Measurements from ENCODE around the gene GIT2.

Gene GIT2

GRCh38 chr12:110007881-110008280 is 11.7 kb upstream of the GIT2 start:
- no peak for DNase-seq (ENCODE audit: low read depth, low spot score)
- no peak overlapping the region for H3K4me3 ChIP-seq
- H3K9ac ChIP-seq (ENCODE audit: insufficient read length) = no peak overlapping the region
- H3K27ac ChIP-seq = no peak overlapping the region
- H3K36me3 ChIP-seq (ENCODE audit: insufficient read depth, low read length) = no peaks in the 10 kb centered on the region
- TF ChIP-seq EZH2 (IDR thresholded peaks at IDR 0.05) (no peak), FOXP2 (optimal IDR thresholded peaks at IDR 0.05; ENCODE audit: control extremely low read depth, extremely low read length, insufficient read depth) (no peak), POLR2AphosphoS5 (IDR thresholded peaks at IDR 0.05; ENCODE audit: borderline replicate concordance, low read depth, low read length) (no peak)
- H3K9me3 ChIP-seq (ENCODE audit: low read depth, low read length) = no peaks in the 10 kb centered on the region

GRCh38 chr12:110006115-110006514 is 9.9 kb upstream of the GIT2 start:
- H3K9ac ChIP-seq (ENCODE audit: insufficient read length) = no peak overlapping the region
- H3K27ac ChIP-seq = no peak overlapping the region
- H3K4me3 ChIP-seq = no peak overlapping the region
- H3K9me3 ChIP-seq (ENCODE audit: low read depth, low read length) = no peaks in the 10 kb centered on the region
- no peak for DNase-seq (ENCODE audit: low read depth, low spot score)
- H3K36me3 ChIP-seq (ENCODE audit: insufficient read depth, low read length) = no peaks in the 10 kb centered on the region
- TF ChIP-seq FOXP2 (optimal IDR thresholded peaks at IDR 0.05; ENCODE audit: control extremely low read depth, extremely low read length, insufficient read depth) = no peak
- no peak for TF ChIP-seq EZH2 (IDR thresholded peaks at IDR 0.05)
- no peak for TF ChIP-seq POLR2AphosphoS5 (IDR thresholded peaks at IDR 0.05; ENCODE audit: borderline replicate concordance, low read depth, low read length)

DNA sequence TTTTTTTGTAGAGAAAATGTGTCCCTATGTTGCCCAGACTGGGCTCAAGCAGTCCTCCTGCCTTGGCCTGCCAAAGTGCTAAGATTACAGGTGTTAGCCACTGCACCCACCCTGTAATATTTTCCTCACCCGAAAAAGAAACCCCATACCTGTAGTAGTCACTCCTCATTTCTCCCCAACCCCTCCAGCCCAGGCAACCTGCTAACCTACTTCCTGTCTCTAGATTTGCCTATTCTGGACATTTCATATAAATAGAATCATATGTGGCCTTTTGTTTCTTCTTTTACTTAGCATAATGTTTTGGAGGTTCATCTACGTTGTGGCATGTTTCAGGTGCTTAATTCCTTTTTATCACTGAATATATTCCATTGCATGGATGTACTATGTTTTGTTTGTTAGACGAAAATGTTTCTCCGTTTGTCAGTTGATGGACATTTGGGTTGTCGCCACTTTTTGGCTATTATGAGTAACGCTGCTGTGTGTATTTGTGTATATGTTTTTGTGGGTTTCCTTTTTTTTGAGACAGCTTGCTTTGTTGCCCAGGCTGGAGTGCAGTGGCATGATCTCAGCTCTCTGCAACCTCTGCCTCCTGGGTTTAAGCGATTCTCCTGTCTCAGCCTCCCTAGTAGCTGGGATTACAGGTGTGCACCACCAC is 9.3 kb upstream of the GIT2 start:
- TF ChIP-seq EZH2 (IDR thresholded peaks at IDR 0.05) (no peak), FOXP2 (optimal IDR thresholded peaks at IDR 0.05; ENCODE audit: control extremely low read depth, extremely low read length, insufficient read depth) (no peak), POLR2AphosphoS5 (IDR thresholded peaks at IDR 0.05; ENCODE audit: borderline replicate concordance, low read depth, low read length) (no peak)
- no peak overlapping the region for H3K9ac ChIP-seq (ENCODE audit: insufficient read length)
- no peaks in the 10 kb centered on the region for H3K9me3 ChIP-seq (ENCODE audit: low read depth, low read length)
- H3K4me3 ChIP-seq = no peak overlapping the region
- H3K27ac ChIP-seq = no peak overlapping the region
- DNase-seq (ENCODE audit: low read depth, low spot score) = no peak
- no peaks in the 10 kb centered on the region for H3K36me3 ChIP-seq (ENCODE audit: insufficient read depth, low read length)

GRCh38 chr12:110004598-110004997 is 8.4 kb upstream of the GIT2 start:
- no peak overlapping the region for H3K4me3 ChIP-seq
- no peak for DNase-seq (ENCODE audit: low read depth, low spot score)
- H3K9ac ChIP-seq (ENCODE audit: insufficient read length) = no peak overlapping the region
- H3K9me3 ChIP-seq (ENCODE audit: low read depth, low read length) = no peaks in the 10 kb centered on the region
- TF ChIP-seq FOXP2 (optimal IDR thresholded peaks at IDR 0.05; ENCODE audit: control extremely low read depth, extremely low read length, insufficient read depth) (no peak), POLR2AphosphoS5 (IDR thresholded peaks at IDR 0.05; ENCODE audit: borderline replicate concordance, low read depth, low read length) (no peak), EZH2 (IDR thresholded peaks at IDR 0.05) (no peak)
- no peaks in the 10 kb centered on the region for H3K36me3 ChIP-seq (ENCODE audit: insufficient read depth, low read length)
- H3K27ac ChIP-seq = no peak overlapping the region

DNA sequence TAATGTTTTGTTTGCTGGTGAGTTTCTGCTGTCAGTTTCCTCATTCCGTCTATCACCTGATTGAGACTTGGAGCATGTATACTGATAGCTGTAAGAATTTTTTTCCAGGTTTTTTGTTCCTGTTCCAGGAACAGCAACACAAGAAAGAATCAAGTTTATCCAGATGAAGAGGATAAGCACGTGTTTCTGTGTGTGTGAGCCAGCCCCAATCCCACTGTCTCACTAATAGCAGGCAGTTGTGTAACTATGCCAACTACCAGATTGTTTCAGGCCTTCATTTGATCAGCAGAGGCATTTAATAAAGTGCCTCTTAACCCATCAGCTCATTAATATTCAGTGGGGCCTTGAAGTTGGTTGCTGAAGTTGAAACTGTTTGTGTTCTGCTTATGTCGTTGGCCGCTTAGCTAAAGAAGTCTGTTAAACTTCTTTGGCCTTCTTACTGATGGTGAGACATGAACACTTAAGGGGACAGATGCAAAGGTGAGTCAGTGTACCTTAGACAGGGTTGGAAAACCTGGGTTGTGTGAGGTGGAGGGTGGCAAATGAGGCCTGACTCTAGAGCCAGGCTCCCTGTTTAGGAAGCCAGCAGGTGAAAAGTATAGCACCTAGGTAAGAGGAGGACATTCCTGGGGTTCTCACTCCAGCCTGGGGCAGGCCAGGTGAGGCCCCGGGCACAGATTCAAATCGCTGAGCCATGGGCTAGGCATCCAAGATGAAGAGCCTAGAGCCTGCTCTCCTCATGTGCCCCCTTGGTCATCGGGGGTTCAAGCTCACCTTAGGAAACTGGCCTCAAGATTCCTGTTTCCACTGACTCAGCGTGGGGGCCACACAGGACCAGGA is 6.7 kb upstream of the GIT2 start:
- Histone ChIP-seq H3K9ac (ENCODE audit: insufficient read length) (no peak overlapping the region), H3K9me3 (ENCODE audit: low read depth, low read length) (no peaks in the 10 kb centered on the region), H3K4me3 (no peak overlapping the region), H3K27ac (no peak overlapping the region), H3K36me3 (ENCODE audit: insufficient read depth, low read length) (no peaks in the 10 kb centered on the region)
- TF ChIP-seq EZH2 (IDR thresholded peaks at IDR 0.05) (no peak), POLR2AphosphoS5 (IDR thresholded peaks at IDR 0.05; ENCODE audit: borderline replicate concordance, low read depth, low read length) (no peak), FOXP2 (optimal IDR thresholded peaks at IDR 0.05; ENCODE audit: control extremely low read depth, extremely low read length, insufficient read depth) (no peak)
- DNase-seq (ENCODE audit: low read depth, low spot score) = no peak

- Histone ChIP-seq H3K27ac (no peak overlapping the region), H3K36me3 (ENCODE audit: insufficient read depth, low read length) (no peaks in the 10 kb centered on the region), H3K9ac (ENCODE audit: insufficient read length) (no peak overlapping the region), H3K9me3 (ENCODE audit: low read depth, low read length) (no peaks in the 10 kb centered on the region), H3K4me3 (no peak overlapping the region)
- TF ChIP-seq POLR2AphosphoS5 (IDR thresholded peaks at IDR 0.05; ENCODE audit: borderline replicate concordance, low read depth, low read length) (no peak), EZH2 (IDR thresholded peaks at IDR 0.05) (no peak), FOXP2 (optimal IDR thresholded peaks at IDR 0.05; ENCODE audit: control extremely low read depth, extremely low read length, insufficient read depth) (no peak)
- DNase-seq (ENCODE audit: low read depth, low spot score) = no peak
These were observed 5.4 kb upstream of the GIT2 start for GRCh38 chr12:110001596-110001995.

DNA sequence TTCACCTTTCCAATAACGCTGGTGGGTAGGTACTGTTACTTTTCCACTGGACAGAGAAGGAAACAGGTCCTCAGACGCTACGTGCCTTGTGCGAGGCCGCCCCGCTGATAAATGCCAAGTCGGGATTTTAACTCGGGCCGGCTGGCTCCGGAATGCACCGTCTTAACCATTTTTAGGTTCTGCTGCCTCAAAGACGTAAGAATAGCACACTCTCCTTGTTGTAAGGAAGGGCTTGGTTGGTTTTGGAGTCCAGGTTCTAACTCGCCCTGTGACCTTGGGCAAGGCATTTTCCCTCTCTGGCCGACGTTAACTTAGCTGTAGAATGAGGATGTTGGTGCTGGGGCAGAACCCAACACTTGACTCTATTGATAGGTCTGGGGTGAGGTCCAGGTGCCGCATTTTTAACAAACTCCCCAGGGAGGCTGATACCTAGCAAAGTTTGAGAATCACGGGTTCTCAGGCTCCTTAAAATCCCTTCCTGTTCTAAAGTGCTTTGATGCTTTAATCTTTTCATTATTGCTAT is 3.9 kb upstream of the GIT2 start:
- no peaks in the 10 kb centered on the region for H3K9me3 ChIP-seq (ENCODE audit: low read depth, low read length)
- peak overlapping the region; percentile 89 for H3K9ac ChIP-seq (ENCODE audit: insufficient read length)
- TF ChIP-seq FOXP2 (optimal IDR thresholded peaks at IDR 0.05; ENCODE audit: control extremely low read depth, extremely low read length, insufficient read depth) (no peak), EZH2 (IDR thresholded peaks at IDR 0.05) (no peak), POLR2AphosphoS5 (IDR thresholded peaks at IDR 0.05; ENCODE audit: borderline replicate concordance, low read depth, low read length) (no peak)
- no peak for DNase-seq (ENCODE audit: low read depth, low spot score)
- H3K36me3 ChIP-seq (ENCODE audit: insufficient read depth, low read length) = no peaks in the 10 kb centered on the region
- H3K4me3 ChIP-seq = peak overlapping the region; percentile 80
- no peak overlapping the region for H3K27ac ChIP-seq

- Histone ChIP-seq H3K9ac (ENCODE audit: insufficient read length) (peak overlapping the region; percentile 89), H3K27ac (no peak overlapping the region), H3K9me3 (ENCODE audit: low read depth, low read length) (no peaks in the 10 kb centered on the region), H3K4me3 (peak overlapping the region; percentile 80), H3K36me3 (ENCODE audit: insufficient read depth, low read length) (no peaks in the 10 kb centered on the region)
- no peak for DNase-seq (ENCODE audit: low read depth, low spot score)
- TF ChIP-seq FOXP2 (optimal IDR thresholded peaks at IDR 0.05; ENCODE audit: control extremely low read depth, extremely low read length, insufficient read depth) = no peak
- TF ChIP-seq EZH2 (IDR thresholded peaks at IDR 0.05) = no peak
- TF ChIP-seq POLR2AphosphoS5 (IDR thresholded peaks at IDR 0.05; ENCODE audit: borderline replicate concordance, low read depth, low read length) = no peak
These were observed 3.4 kb upstream of the GIT2 start for GRCh38 chr12:109999649-109999971.
